Endodermal cell (in vitro differentiated cells): ENCODE measurements around the gene AMPD3. TPM values are rescaled to one million over a fixed set of nuclear protein-coding genes. Genes with fewer than 3 reads are reported as not detected.

Source experiments
- DNase-seq: peaks from one replicate; pipeline ENCODE4 v3.0.0-alpha.2; 2017
- H3K27ac ChIP-seq: 2 replicates; pipeline ENCODE4 v1.5.1; 2013; ENCODE audit warnings: mild to moderate bottlenecking, low read depth, low read length, moderate library complexity
- H3K27me3 ChIP-seq: 2 replicates; pipeline ENCODE4 v1.6.1; 2013; ENCODE audit warnings: mild to moderate bottlenecking, low read length, moderate library complexity; ENCODE audit not compliant: insufficient read depth, control insufficient read depth, poor library complexity, severe bottlenecking
- H3K36me3 ChIP-seq: 2 replicates; pipeline ENCODE4 v1.7.0; 2013; ENCODE audit warnings: mild to moderate bottlenecking, low read length, moderate library complexity; ENCODE audit not compliant: control insufficient read depth, insufficient read depth
- H3K4me1 ChIP-seq: one replicate; pipeline ENCODE4 v1.7.0; 2013; ENCODE audit warnings: low read length; ENCODE audit not compliant: control insufficient read depth, insufficient read depth
- H3K4me3 ChIP-seq: 2 replicates; pipeline ENCODE4 v1.5.1; 2013; ENCODE audit warnings: mild to moderate bottlenecking, low read length, moderate library complexity
- H3K9ac ChIP-seq: 2 replicates; pipeline ENCODE4 v1.6.1; 2013; ENCODE audit warnings: mild to moderate bottlenecking, low read length, moderate library complexity; ENCODE audit not compliant: poor library complexity, severe bottlenecking; ENCODE audit errors: extremely low read depth
- H3K9me3 ChIP-seq: 2 replicates; pipeline ENCODE4 v1.6.1; 2013; ENCODE audit warnings: mild to moderate bottlenecking, low read length, moderate library complexity; ENCODE audit not compliant: control insufficient read depth
- H3K27ac Mint-ChIP-seq: 2 replicates; pipeline ENCODE4 v1.8.0; 2020; ENCODE audit warnings: mixed read lengths
- H3K27me3 Mint-ChIP-seq: 2 replicates; pipeline ENCODE4 v1.8.0; 2021; ENCODE audit warnings: mild to moderate bottlenecking, mixed read lengths; ENCODE audit not compliant: insufficient read depth
- H3K36me3 Mint-ChIP-seq: 2 replicates; pipeline ENCODE4 v1.8.0; 2020; ENCODE audit warnings: low read depth, mixed read lengths
- H3K4me1 Mint-ChIP-seq: 2 replicates; pipeline ENCODE4 v1.8.0; 2020; ENCODE audit warnings: mixed read lengths
- H3K4me3 Mint-ChIP-seq: 2 replicates; pipeline ENCODE4 v1.8.0; 2020; ENCODE audit warnings: mild to moderate bottlenecking, moderate library complexity, mixed read lengths
- H3K9me3 Mint-ChIP-seq: 2 replicates; pipeline ENCODE4 v1.8.0; 2020; ENCODE audit warnings: mild to moderate bottlenecking, mixed read lengths
- CTCF ChIP-seq: fragments of 200-600 bp; sonication (generic); conservative IDR thresholded peaks from 2 replicates; pipeline ENCODE4 v1.5.0; 2021; ENCODE audit warnings: antibody characterized with exemption, mild to moderate bottlenecking
- WGBS, 2 experiments: methylation state at CpG; one replicate each; pipeline versions ENCODE4 v1.1.5 to v1.1.7; 2013; ENCODE audit warnings: missing lambda C conversion rate in 2 of 2, mixed read lengths in 1 of 2; ENCODE audit not compliant: insufficient coverage in 1 of 2, insufficient read length in 1 of 2; 5-methylcytosine and 5-hydroxymethylcytosine counted together
- total RNA-seq, 2 donors: library from RNA; stranded (reverse); fragmentation: NEBNext Ultra II Directional in 1 of 2; extraction: Animal tissue kit (Norgen Biotek cat#: 25700) in 1 of 2; gene quantifications; 2 replicates in 1 of 2; 3 replicates in 1 of 2; pipeline ENCODE4 v1.2.1, GENCODE V29; 2021

The AMPD3 gene
- total RNA-seq, 2 donors from 2014 or later, result 7.1 to 7.9 TPM

DNA sequence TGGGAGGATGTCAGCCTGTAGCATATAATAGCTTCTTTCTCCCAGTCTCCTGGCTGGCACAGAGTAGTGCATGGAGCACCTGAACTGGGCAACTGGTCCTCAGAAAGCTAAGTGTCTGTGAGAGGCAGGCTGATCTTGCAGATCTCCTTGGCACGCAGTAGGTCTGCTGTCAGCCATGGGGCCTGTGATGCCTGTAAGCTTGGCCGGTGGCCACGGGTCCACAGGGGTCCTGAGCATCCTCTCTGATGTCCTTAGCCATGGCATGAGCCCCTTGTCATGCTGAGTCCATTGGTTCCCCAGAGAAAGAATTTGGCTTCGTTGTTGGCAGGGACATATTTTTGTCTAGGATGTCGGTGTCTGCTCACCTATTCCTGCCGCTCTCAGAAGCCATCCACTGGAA is 25.0 kb downstream of the AMPD3 start:
- Mint-ChIP-seq H3K36me3 (no peaks in the 10 kb centered on the region), H3K9me3 (no peaks in the 10 kb centered on the region), H3K27ac (no peak overlapping the region), H3K4me1 (peaks cover 4% of the 10 kb centered on the region), H3K27me3 (no peaks in the 10 kb centered on the region), H3K4me3 (no peak overlapping the region)
- DNase-seq, result no peak
- no peaks in the 10 kb centered on the region for H3K27me3 ChIP-seq
- TF ChIP-seq CTCF, result no peak
- H3K36me3 ChIP-seq, result no peaks in the 10 kb centered on the region
- no peak overlapping the region for H3K27ac ChIP-seq
- no peak overlapping the region for H3K9ac ChIP-seq
- H3K9me3 ChIP-seq, result no peaks in the 10 kb centered on the region
- peaks cover 3% of the 10 kb centered on the region for H3K4me1 ChIP-seq
- no peak overlapping the region for H3K4me3 ChIP-seq
- WGBS, 2 experiments, result 95 to 96% methylated on average over 4 to 6 of the region's 6 CpGs

- no peaks in the 10 kb centered on the region for H3K27me3 Mint-ChIP-seq
- WGBS, 2 experiments, result 89 to 100% methylated on average over 1 to 2 of the region's 2 CpGs
These were observed 25.7 kb downstream of the AMPD3 start for GRCh38 chr11:10480760-10481159.

DNA sequence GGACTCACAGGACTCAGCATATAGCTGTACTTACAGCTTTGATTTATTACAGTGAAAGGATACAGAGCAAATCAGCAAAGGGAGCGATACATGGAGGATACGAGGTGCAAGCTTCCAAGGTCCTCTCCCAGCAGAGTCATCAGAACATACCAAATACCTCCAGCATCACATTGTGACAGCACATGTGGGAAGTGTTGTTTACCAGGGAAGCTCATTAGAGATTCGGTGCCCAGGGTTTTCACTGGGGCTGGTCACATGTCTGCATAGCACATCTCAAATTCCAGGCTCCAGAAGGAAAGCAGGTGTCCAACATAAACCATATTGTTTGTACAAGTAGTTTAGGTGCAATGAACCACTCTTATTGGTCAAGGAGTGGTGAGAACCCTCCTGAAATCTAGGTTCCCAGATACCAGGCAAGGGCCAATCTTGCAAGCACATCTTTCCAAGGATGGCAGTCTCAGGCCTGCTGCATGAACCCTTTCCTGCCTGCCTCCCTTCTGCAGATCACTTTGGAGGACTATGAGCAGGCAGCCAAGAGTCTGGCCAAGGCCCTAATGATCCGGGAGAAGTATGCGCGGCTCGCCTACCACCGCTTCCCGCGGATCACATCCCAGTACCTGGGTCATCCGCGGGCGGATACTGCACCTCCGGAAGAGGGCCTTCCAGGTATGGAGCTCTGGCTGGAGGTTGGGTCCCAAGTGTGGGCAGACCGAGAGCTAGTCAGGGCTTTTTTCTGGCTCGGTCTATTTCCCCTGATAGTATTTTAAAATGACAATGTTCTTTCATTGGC is 26.7 kb downstream of the AMPD3 start:
- Mint-ChIP-seq H3K4me1 (peaks cover 4% of the 10 kb centered on the region), H3K36me3 (no peaks in the 10 kb centered on the region), H3K27ac (no peak overlapping the region), H3K27me3 (no peaks in the 10 kb centered on the region), H3K9me3 (no peaks in the 10 kb centered on the region), H3K4me3 (no peak overlapping the region)
- Histone ChIP-seq H3K27ac (no peak overlapping the region), H3K27me3 (no peaks in the 10 kb centered on the region), H3K4me1 (peaks cover 3% of the 10 kb centered on the region), H3K36me3 (no peaks in the 10 kb centered on the region), H3K9ac (no peak overlapping the region), H3K9me3 (no peaks in the 10 kb centered on the region), H3K4me3 (no peak overlapping the region)
- WGBS, 2 experiments, result 92 to 93% methylated on average over 13 to 16 of the region's 16 CpGs
- no peak for DNase-seq
- TF ChIP-seq CTCF, result no peak

More at GRCh38 chr11:10480760-10481159, 25.7 kb downstream of the AMPD3 start:
- Histone ChIP-seq H3K9me3 (no peaks in the 10 kb centered on the region), H3K36me3 (no peaks in the 10 kb centered on the region), H3K27me3 (no peaks in the 10 kb centered on the region), H3K4me3 (no peak overlapping the region), H3K4me1 (peaks cover 3% of the 10 kb centered on the region), H3K9ac (no peak overlapping the region), H3K27ac (no peak overlapping the region)
- peaks cover 4% of the 10 kb centered on the region for H3K4me1 Mint-ChIP-seq
- DNase-seq, result no peak
- TF ChIP-seq CTCF, result no peak
- H3K4me3 Mint-ChIP-seq, result no peak overlapping the region
- no peak overlapping the region for H3K27ac Mint-ChIP-seq
- no peaks in the 10 kb centered on the region for H3K9me3 Mint-ChIP-seq
- no peaks in the 10 kb centered on the region for H3K36me3 Mint-ChIP-seq
